HepG2 (cell line): ENCODE data around the gene KHNYN. TPM values are rescaled to one million over a fixed set of nuclear protein-coding genes. Genes with fewer than 3 reads are reported as not detected.

Source experiments
- FOXA1 ChIP-seq, 2 experiments: fragments of 450-650 bp in 1 of 2; sonication (generic) in 1 of 2; formaldehyde crosslinking in 1 of 2; IDR thresholded peaks; 2 replicates each; pipeline versions ENCODE4 v1.4.0 to v1.6.1; 2016 to 2020; ENCODE audit warnings: missing genetic modification reagents in 1 of 2
- HOXD1 ChIP-seq: sonication (generic); formaldehyde crosslinking; IDR thresholded peaks from 2 replicates; pipeline ENCODE4 v1.5.0; 2020; ENCODE audit warnings: missing genetic modification reagents
- ISX ChIP-seq: sonication (generic); formaldehyde crosslinking; conservative IDR thresholded peaks from 2 replicates; pipeline ENCODE4 v1.5.0; 2020; ENCODE audit warnings: missing genetic modification reagents
- KMT2B ChIP-seq: IDR thresholded peaks from 2 replicates; pipeline ENCODE4 v1.6.1; 2016; ENCODE audit warnings: missing genetic modification reagents, missing compliant biosample characterization
- NR1H2 ChIP-seq: sonication (generic); formaldehyde crosslinking; IDR thresholded peaks from 2 replicates; pipeline ENCODE4 v1.8.1; 2022; ENCODE audit warnings: low read depth, missing genetic modification reagents, borderline replicate concordance
- PHF8 ChIP-seq: sonication (generic); formaldehyde crosslinking; IDR thresholded peaks from 2 replicates; pipeline ENCODE4 v1.5.0; 2020; ENCODE audit warnings: missing genetic modification reagents
- POGZ ChIP-seq: sonication (generic); formaldehyde crosslinking; IDR thresholded peaks from 2 replicates; pipeline ENCODE4 v1.4.0; 2020; ENCODE audit warnings: mild to moderate bottlenecking, missing genetic modification reagents
- RBM39 ChIP-seq: fragments of 200-400 bp; formaldehyde crosslinking; IDR thresholded peaks from one replicate; pipeline ENCODE4 v1.6.1; 2018; ENCODE audit warnings: antibody characterized with exemption, mild to moderate bottlenecking, low read depth, low read length; ENCODE audit not compliant: poor library complexity, severe bottlenecking
- SATB2 ChIP-seq: sonication (generic); formaldehyde crosslinking; IDR thresholded peaks from 2 replicates; pipeline ENCODE4 v1.5.0; 2020; ENCODE audit warnings: missing genetic modification reagents
- TCF12 ChIP-seq, 2 experiments: fragments of 450-650 bp in 1 of 2; sonication (generic) in 1 of 2; formaldehyde crosslinking in 1 of 2; IDR thresholded peaks; 2 replicates each; pipeline versions ENCODE4 v1.6.1 to v1.8.0; 2017 to 2022; ENCODE audit warnings: antibody characterized with exemption in 1 of 2, mild to moderate bottlenecking in 1 of 2, missing genetic modification reagents in 1 of 2, moderate library complexity in 1 of 2
- ZFP41 ChIP-seq: sonication (generic); formaldehyde crosslinking; IDR thresholded peaks from 2 replicates; pipeline ENCODE4 v1.4.0; 2020; ENCODE audit warnings: mild to moderate bottlenecking, missing genetic modification reagents, borderline replicate concordance
- ZFP62 ChIP-seq: sonication (generic); formaldehyde crosslinking; IDR thresholded peaks from 2 replicates; pipeline ENCODE4 v1.4.0; 2020; ENCODE audit warnings: missing genetic modification reagents
- ZMYM3 ChIP-seq: sonication (generic); formaldehyde crosslinking; IDR thresholded peaks from 2 replicates; pipeline ENCODE4 v1.5.1; 2020; ENCODE audit warnings: mild to moderate bottlenecking, missing genetic modification reagents
- ZNF720 ChIP-seq: sonication (generic); formaldehyde crosslinking; IDR thresholded peaks from 2 replicates; pipeline ENCODE4 v1.4.0; 2020; ENCODE audit warnings: missing genetic modification reagents
- ZSCAN20 ChIP-seq: sonication (generic); formaldehyde crosslinking; IDR thresholded peaks from 2 replicates; pipeline ENCODE4 v1.4.0; 2020; ENCODE audit warnings: missing genetic modification reagents, mild to moderate bottlenecking, borderline replicate concordance
- polyA plus RNA-seq, 8 experiments: library from polyadenylated mRNA; depleted of rRNA in 3 of 8; stranded (reverse) in 7 of 8; unstranded in 1 of 8; fragments of >200 nt; fragmentation: Illumina TruSeq in 4 of 8; extraction: Trizol in 4 of 8; gene quantifications; 2 replicates each; pipeline versions ENCODE4 v1.2.1 to v1.2.3, GENCODE V29; 2011 to 2016; ENCODE audit warnings: low read depth in 4 of 8, missing spikeins in 1 of 8, mixed read lengths in 1 of 8; ENCODE audit not compliant: insufficient read depth in 1 of 8
- total RNA-seq, 5 experiments: library from RNA; depleted of rRNA; stranded (reverse); fragments of >200 nt; fragmentation: Illumina TruSeq; extraction: Trizol; gene quantifications; 2 replicates each; pipeline ENCODE4 v1.2.3, GENCODE V29; 2016; ENCODE audit warnings: low read depth in 1 of 5
- TF ChIP-seq, protein P1 (sequence below): IDR thresholded peaks from 2 replicates; pipeline ENCODE4 v1.6.1; 2018; ENCODE audit warnings: missing genetic modification reagents, mild to moderate bottlenecking, missing compliant biosample characterization
- TF ChIP-seq, protein P2 (sequence below): IDR thresholded peaks from 2 replicates; pipeline ENCODE4 v1.6.1; 2016
- TF ChIP-seq, protein P3 (sequence below): sonication (generic); formaldehyde crosslinking; IDR thresholded peaks from 2 replicates; pipeline ENCODE4 v1.4.0; 2020; ENCODE audit warnings: mild to moderate bottlenecking, missing genetic modification reagents
- TF ChIP-seq, protein P4 (sequence below): sonication (generic); formaldehyde crosslinking; conservative IDR thresholded peaks from 2 replicates; pipeline ENCODE4 v1.4.0; 2020; ENCODE audit warnings: missing genetic modification reagents
- TF ChIP-seq, protein P5 (sequence below): sonication (generic); formaldehyde crosslinking; IDR thresholded peaks from 2 replicates; pipeline ENCODE4 v1.5.0; 2020; ENCODE audit warnings: missing genetic modification reagents, mild to moderate bottlenecking, borderline replicate concordance
- TF ChIP-seq, protein P6 (sequence below): IDR thresholded peaks from 2 replicates; pipeline ENCODE4 v1.6.1; 2016; ENCODE audit warnings: low read depth, borderline replicate concordance
- TF ChIP-seq, protein P7 (sequence below): sonication (generic); formaldehyde crosslinking; IDR thresholded peaks from 2 replicates; pipeline ENCODE4 v1.5.0; 2020; ENCODE audit warnings: mild to moderate bottlenecking, missing genetic modification reagents

KHNYN gene
- total and polyA plus RNA-seq, 2 of the 13 experiments (the other 11 are each of a cell fraction or from before 2014, with no cell fraction given) = 52.8 to 75.7 TPM

DNA sequence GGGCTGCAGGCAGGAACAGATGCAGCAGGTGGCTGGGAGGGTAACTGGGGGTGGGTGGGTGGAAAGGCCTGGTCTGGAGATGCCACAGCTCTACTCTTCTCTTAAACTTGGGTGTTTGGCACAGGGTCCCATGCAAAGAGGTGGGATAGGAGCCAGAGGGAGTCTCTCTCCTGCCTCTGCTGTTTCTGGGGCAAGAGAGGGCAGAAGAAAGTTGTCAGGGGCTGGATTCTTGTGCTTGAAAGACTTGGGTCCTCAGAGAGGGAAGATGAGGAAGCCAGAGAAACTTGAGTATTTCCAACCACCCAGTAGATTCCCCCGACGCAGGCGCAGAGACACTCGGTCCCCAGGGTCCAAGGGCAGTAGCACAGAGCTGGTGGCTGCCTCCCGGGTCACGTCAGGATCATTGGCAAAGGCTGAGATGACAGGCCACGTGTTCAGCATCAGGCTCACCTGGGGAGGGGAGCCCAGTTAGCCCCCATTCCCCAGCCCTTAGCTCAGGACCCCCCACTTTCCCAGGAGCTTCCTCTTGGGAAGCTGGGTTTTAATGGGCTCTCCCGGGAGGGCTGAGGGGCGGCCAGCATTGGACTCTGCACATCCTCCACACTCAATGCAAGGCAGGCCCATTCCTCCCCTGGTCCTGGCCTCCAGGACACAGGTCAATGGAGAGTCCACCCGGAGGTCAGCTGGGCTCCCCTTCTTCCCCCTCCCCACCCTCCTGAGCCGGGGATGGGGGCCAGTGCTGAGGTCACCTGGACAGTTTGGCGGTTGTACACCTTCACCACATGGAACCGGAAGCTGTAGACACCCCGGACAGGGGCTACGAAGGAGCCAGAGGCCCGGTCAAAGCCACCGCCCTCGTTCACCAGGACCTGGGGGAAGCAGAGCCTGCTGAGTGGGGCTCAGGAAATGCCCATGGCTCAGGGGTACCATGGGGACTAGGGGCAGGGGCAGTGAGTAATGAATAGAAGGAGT, 1.9 kb upstream of the KHNYN start (continued):
- TF ChIP-seq, protein P1, sequence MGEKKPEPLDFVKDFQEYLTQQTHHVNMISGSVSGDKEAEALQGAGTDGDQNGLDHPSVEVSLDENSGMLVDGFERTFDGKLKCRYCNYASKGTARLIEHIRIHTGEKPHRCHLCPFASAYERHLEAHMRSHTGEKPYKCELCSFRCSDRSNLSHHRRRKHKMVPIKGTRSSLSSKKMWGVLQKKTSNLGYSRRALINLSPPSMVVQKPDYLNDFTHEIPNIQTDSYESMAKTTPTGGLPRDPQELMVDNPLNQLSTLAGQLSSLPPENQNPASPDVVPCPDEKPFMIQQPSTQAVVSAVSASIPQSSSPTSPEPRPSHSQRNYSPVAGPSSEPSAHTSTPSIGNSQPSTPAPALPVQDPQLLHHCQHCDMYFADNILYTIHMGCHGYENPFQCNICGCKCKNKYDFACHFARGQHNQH = peak; percentile 17; the same call in 1 of the 2 replicates
- TF ChIP-seq SATB2 (CRISPR knock-in tag) = no peak
- TF ChIP-seq, protein P2, sequence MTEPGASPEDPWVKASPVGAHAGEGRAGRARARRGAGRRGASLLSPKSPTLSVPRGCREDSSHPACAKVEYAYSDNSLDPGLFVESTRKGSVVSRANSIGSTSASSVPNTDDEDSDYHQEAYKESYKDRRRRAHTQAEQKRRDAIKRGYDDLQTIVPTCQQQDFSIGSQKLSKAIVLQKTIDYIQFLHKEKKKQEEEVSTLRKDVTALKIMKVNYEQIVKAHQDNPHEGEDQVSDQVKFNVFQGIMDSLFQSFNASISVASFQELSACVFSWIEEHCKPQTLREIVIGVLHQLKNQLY (CRISPR knock-in tag) = 0 out of 2 replicates have a peak, but pooled peaks have one; percentile 57
- no peak for TF ChIP-seq ZSCAN20 (CRISPR knock-in tag)
- no peak for TF ChIP-seq ZNF720
- TF ChIP-seq, protein P3, sequence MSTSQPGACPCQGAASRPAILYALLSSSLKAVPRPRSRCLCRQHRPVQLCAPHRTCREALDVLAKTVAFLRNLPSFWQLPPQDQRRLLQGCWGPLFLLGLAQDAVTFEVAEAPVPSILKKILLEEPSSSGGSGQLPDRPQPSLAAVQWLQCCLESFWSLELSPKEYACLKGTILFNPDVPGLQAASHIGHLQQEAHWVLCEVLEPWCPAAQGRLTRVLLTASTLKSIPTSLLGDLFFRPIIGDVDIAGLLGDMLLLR (CRISPR knock-in tag) = no peak
- TF ChIP-seq, protein P4, sequence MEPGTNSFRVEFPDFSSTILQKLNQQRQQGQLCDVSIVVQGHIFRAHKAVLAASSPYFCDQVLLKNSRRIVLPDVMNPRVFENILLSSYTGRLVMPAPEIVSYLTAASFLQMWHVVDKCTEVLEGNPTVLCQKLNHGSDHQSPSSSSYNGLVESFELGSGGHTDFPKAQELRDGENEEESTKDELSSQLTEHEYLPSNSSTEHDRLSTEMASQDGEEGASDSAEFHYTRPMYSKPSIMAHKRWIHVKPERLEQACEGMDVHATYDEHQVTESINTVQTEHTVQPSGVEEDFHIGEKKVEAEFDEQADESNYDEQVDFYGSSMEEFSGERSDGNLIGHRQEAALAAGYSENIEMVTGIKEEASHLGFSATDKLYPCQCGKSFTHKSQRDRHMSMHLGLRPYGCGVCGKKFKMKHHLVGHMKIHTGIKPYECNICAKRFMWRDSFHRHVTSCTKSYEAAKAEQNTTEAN (CRISPR knock-in tag) = no peak
- TF ChIP-seq, protein P5, sequence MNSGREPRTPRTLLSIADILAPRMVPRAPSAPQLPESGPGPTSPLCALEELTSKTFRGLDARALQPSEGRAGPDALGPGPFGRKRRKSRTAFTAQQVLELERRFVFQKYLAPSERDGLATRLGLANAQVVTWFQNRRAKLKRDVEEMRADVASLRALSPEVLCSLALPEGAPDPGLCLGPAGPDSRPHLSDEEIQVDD = peak; percentile 90; the same call in 1 of the 2 replicates
- TF ChIP-seq, protein P6, sequence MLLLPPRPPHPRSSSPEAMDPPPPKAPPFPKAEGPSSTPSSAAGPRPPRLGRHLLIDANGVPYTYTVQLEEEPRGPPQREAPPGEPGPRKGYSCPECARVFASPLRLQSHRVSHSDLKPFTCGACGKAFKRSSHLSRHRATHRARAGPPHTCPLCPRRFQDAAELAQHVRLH (CRISPR knock-in tag) = no peak
- TF ChIP-seq TCF12 (IDR thresholded peaks at IDR 0.05) = no peak
- no peak for TF ChIP-seq TCF12 (CRISPR knock-in tag; IDR thresholded peaks at IDR 0.05)
- 0 out of 2 replicates have a peak, but pooled peaks have one; percentile 13 for TF ChIP-seq POGZ (CRISPR knock-in tag)
- no peak for TF ChIP-seq ISX (CRISPR knock-in tag)
- no peak for TF ChIP-seq KMT2B (CRISPR knock-in tag)
- TF ChIP-seq FOXA1 (IDR thresholded peaks at IDR 0.05) = no peak
- no peak for TF ChIP-seq FOXA1 (CRISPR knock-in tag; IDR thresholded peaks at IDR 0.05)
- TF ChIP-seq ZFP62 = no peak
- no peak for TF ChIP-seq NR1H2 (CRISPR knock-in tag)
- TF ChIP-seq RBM39 = peak; percentile 5
- no peak for TF ChIP-seq HOXD1
- TF ChIP-seq PHF8 (CRISPR knock-in tag) = peak; percentile 12; the same call in 1 of the 2 replicates
- 0 out of 2 replicates have a peak, but pooled peaks have one; percentile 7 for TF ChIP-seq ZFP41
- TF ChIP-seq ZMYM3 (CRISPR knock-in tag) = peak; percentile 57
- TF ChIP-seq, protein P7, sequence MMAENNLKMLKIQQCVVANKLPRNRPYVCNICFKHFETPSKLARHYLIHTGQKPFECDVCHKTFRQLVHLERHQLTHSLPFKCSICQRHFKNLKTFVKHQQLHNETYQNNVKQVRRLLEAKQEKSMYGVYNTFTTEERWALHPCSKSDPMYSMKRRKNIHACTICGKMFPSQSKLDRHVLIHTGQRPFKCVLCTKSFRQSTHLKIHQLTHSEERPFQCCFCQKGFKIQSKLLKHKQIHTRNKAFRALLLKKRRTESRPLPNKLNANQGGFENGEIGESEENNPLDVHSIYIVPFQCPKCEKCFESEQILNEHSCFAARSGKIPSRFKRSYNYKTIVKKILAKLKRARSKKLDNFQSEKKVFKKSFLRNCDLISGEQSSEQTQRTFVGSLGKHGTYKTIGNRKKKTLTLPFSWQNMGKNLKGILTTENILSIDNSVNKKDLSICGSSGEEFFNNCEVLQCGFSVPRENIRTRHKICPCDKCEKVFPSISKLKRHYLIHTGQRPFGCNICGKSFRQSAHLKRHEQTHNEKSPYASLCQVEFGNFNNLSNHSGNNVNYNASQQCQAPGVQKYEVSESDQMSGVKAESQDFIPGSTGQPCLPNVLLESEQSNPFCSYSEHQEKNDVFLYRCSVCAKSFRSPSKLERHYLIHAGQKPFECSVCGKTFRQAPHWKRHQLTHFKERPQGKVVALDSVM (CRISPR knock-in tag) = no peak
